Endothelial cell of umbilical vein (primary cell): ENCODE results near the gene PAX8. TPM values are rescaled to one million over a fixed set of nuclear protein-coding genes. Genes with fewer than 3 reads are reported as not detected.

Experiments
- BruUV-seq: library from RNA; stranded (reverse); fragments of 400-500 nt; replicated peaks from 2 replicates; lab custom pipeline; 2021; lab: Mats Ljungman, UMichigan
- CTCF ChIA-PET: fragments of 300-600, 350-600 bp; sonication (Branson Sonifier 250); formaldehyde crosslinking; loops from one replicate; lab custom pipeline; 2021; ENCODE audit warnings: antibody characterized with exemption, inconsistent platforms; lab: Charles Lee
- POLR2A ChIA-PET: fragments of 300-600, 350-600 bp; sonication (Branson Sonifier 250); formaldehyde crosslinking; loops from one replicate; lab custom pipeline; 2021; ENCODE audit warnings: antibody characterized with exemption, inconsistent platforms; lab: Charles Lee
- DNase-seq: peaks from one replicate; pipeline ENCODE4 v3.0.0-alpha.2; 2011; ENCODE audit warnings: low read depth, low spot score
- FAIRE-seq: peaks from 2 replicates; lab custom pipeline; 2011; peaks lifted over from hg19 to GRCh38; lab: Jason Lieb, UNC
- H2AFZ ChIP-seq: 2 replicates; pipeline ENCODE4 v1.6.0; 2012; ENCODE audit warnings: low read depth, low read length, control low read depth, inconsistent platforms
- H3K27ac ChIP-seq: 2 replicates; pipeline ENCODE4 v1.5.1; 2011; ENCODE audit warnings: low read depth, mild to moderate bottlenecking, control low read depth, low read length, moderate library complexity; ENCODE audit not compliant: insufficient read depth
- H3K27me3 ChIP-seq, 2 experiments: 2 replicates each; pipeline versions ENCODE4 v1.6.0 to v1.6.1; 2011; ENCODE audit warnings: low read length in 2 of 2, mixed read lengths in 1 of 2; ENCODE audit not compliant: control insufficient read depth in 2 of 2, insufficient read depth in 2 of 2
- H3K36me3 ChIP-seq, 2 experiments: 2 replicates in 1 of 2; 3 replicates in 1 of 2; pipeline ENCODE4 v1.5.1; 2011; ENCODE audit warnings: low read length in 2 of 2, mild to moderate bottlenecking in 1 of 2, moderate library complexity in 1 of 2; ENCODE audit not compliant: control insufficient read depth in 2 of 2, insufficient read depth in 2 of 2; ENCODE audit errors: extremely low read depth in 1 of 2
- H3K4me1 ChIP-seq: 3 replicates; pipeline ENCODE4 v1.5.1; 2011; ENCODE audit warnings: mild to moderate bottlenecking, low read length; ENCODE audit not compliant: control insufficient read depth, insufficient read depth; ENCODE audit errors: extremely low read depth
- H3K4me2 ChIP-seq: 2 replicates; pipeline ENCODE4 v1.6.1; 2011; ENCODE audit warnings: low read length, control low read depth, mixed read lengths; ENCODE audit not compliant: insufficient read depth
- H3K4me3 ChIP-seq, 3 experiments: fragments of 200-600 bp in 1 of 3; sonication (generic), shearing (Covaris generic) in 1 of 3; replicated peaks in 1 of 3; 2 replicates each; pipeline ENCODE4 v1.5.1; 2011 to 2016; ENCODE audit warnings: control low read depth in 3 of 3, low read length in 3 of 3, mild to moderate bottlenecking in 2 of 3, inconsistent platforms in 1 of 3, low read depth in 1 of 3, moderate library complexity in 1 of 3; ENCODE audit not compliant: insufficient read depth in 1 of 3
- H3K79me2 ChIP-seq: 2 replicates; pipeline ENCODE4 v1.6.0; 2012; ENCODE audit warnings: low read length, inconsistent platforms; ENCODE audit not compliant: control insufficient read depth, insufficient read depth
- H3K9ac ChIP-seq: replicated peaks from 2 replicates; pipeline ENCODE3; 2011; ENCODE audit warnings: low read length, control low read depth; ENCODE audit not compliant: insufficient read depth; ENCODE audit errors: extremely low read depth
- H3K9me1 ChIP-seq: replicated peaks from 3 replicates; pipeline ENCODE4 v1.6.0; 2011; ENCODE audit warnings: mild to moderate bottlenecking, low read length; ENCODE audit not compliant: control insufficient read depth, insufficient read depth; ENCODE audit errors: extremely low read depth
- H3K9me3 ChIP-seq: replicated peaks from 2 replicates; pipeline ENCODE4 v1.5.1; 2012; ENCODE audit warnings: low read length, inconsistent platforms; ENCODE audit not compliant: control insufficient read depth, insufficient read depth
- H4K20me1 ChIP-seq: replicated peaks from 2 replicates; pipeline ENCODE3; 2011; ENCODE audit warnings: mild to moderate bottlenecking, low read length; ENCODE audit not compliant: control insufficient read depth, insufficient read depth; ENCODE audit errors: extremely low read depth
- JUN ChIP-seq: IDR thresholded peaks from 2 replicates; pipeline ENCODE4 v1.6.1; 2011; ENCODE audit warnings: borderline replicate concordance, low read depth; ENCODE audit not compliant: insufficient read length, insufficient read depth
- POLR2AphosphoS5 ChIP-seq: IDR thresholded peaks from 2 replicates; pipeline ENCODE4 v1.6.1; 2012; ENCODE audit warnings: low read depth, mild to moderate bottlenecking, control low read depth, low read length, moderate library complexity; ENCODE audit not compliant: insufficient read depth
- dilution Hi-C: fragments of 300-500 bp; cut with MboI; formaldehyde crosslinking; loops from one replicate; pipeline ENCODE4 v1.15.0; 2019; ENCODE audit warnings: low sequenced_read_pairs; ENCODE audit not compliant: extremely low pct_ligation_motif_present
- intact Hi-C: fragments of 100-400 bp; cut with micrococcal nuclease; formaldehyde crosslinking; loops from one replicate; pipeline ENCODE4 v1.10.0; 2022
- polyA plus RNA-seq, 4 experiments: library from polyadenylated mRNA; depleted of rRNA in 3 of 4; stranded (reverse) in 3 of 4; unstranded in 1 of 4; fragments of >200 nt; gene quantifications; 2 replicates each; pipeline versions ENCODE4 v1.2.1 to v1.2.3, GENCODE V29; 2011 to 2012; ENCODE audit warnings: missing spikeins in 1 of 4
- total RNA-seq: library from RNA; stranded (reverse); gene quantifications from 2 replicates; pipeline ENCODE4 v1.2.3, GENCODE V29; 2021
- TF ChIP-seq, protein P1 (sequence below): IDR thresholded peaks from 2 replicates; pipeline ENCODE4 v1.6.1; 2011; ENCODE audit not compliant: insufficient read depth, insufficient read length
- TF ChIP-seq, protein P2 (sequence below), 2 donors: IDR thresholded peaks; 1 replicate in 1 of 2; 2 replicates in 1 of 2; pipeline ENCODE4 v1.5.1; 2011; ENCODE audit warnings: low read length in 2 of 2, mild to moderate bottlenecking in 2 of 2, moderate library complexity in 2 of 2, control low read depth in 1 of 2, inconsistent platforms in 1 of 2, low read depth in 1 of 2; ENCODE audit not compliant: insufficient read depth in 1 of 2; ENCODE audit errors: extremely low read depth in 1 of 2

The PAX8 gene
- total and polyA plus RNA-seq, 2 donors (not counting 3 experiments of a cell fraction or from before 2014, with no cell fraction given) = 0.22 to 0.62 TPM

DNA sequence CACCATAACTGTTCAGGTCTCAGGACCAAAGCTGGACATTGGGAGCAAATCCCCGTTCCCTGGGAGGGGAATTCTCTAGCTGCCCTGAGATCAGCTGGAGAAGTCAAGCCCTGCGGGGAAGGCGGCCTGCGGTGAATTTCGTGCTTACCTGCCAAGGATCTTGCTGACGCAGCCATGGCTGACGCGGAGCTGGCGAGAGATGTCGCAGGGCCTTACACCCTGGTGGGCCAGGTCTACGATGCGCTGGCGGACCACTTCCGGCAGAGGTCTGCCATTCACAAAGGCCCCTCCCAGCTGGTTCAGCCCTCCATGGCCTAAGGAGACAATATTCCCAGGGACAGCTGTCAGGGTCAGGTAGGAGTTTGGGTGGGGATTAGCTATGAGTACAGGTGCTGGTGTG is 32.1 kb downstream of the PAX8 start:
- DNase-seq = no peak
- H3K79me2 ChIP-seq = no peaks in the 10 kb centered on the region
- no peaks in the 10 kb centered on the region for H4K20me1 ChIP-seq
- ChIA-PET CTCF (interaction anchor here (0.8 to 5.9 kb wide), 7 partner anchors 11 to 143 kb away, joined by 3 to 109 read pairs (median 10); no protein-coding TSS in a partner anchor), POLR2A (no interaction called here)
- no peak overlapping the region for H3K9ac ChIP-seq
- H3K4me3 ChIP-seq = no peak overlapping the region
- no TSS peak for BruUV-seq
- no peak overlapping the region for H3K4me2 ChIP-seq
- H3K9me3 ChIP-seq = no peaks in the 10 kb centered on the region
- peaks cover under 1% of the 10 kb centered on the region for H3K4me1 ChIP-seq
- no peak overlapping the region for H2AFZ ChIP-seq
- no peak for TF ChIP-seq JUN
- TF ChIP-seq, protein P1, sequence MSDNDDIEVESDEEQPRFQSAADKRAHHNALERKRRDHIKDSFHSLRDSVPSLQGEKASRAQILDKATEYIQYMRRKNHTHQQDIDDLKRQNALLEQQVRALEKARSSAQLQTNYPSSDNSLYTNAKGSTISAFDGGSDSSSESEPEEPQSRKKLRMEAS = no peak
- H3K27ac ChIP-seq = no peak overlapping the region
- intact Hi-C loops (no loop called here), dilution Hi-C loops (no loop called here)
- no peaks in the 10 kb centered on the region for H3K9me1 ChIP-seq
- H3K36me3 ChIP-seq = no peaks in the 10 kb centered on the region
- no peak for FAIRE-seq
- H3K27me3 ChIP-seq = no peaks in the 10 kb centered on the region

DNA sequence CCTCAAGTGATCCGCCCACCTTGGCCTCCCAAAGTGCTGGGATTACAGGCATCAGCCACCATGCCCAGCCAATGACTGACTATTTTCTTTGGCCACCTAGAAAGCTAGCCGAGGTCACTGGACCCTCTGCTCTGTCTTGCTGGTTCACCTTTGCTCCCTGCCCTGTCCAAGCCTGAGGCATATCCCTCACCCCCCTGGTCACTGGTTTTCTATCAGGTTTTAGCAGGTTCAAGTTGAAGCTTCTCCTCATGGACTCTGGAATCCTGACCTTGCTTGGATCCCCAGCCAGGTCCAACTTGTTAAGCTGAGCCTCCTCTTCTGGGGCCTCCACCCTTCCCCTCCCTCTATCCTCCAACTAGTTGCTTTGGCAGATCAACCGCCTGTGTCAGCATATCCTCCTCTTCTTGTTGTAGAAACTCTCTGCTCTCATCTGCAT is 33.4 kb downstream of the PAX8 start:
- no peaks in the 10 kb centered on the region for H3K9me3 ChIP-seq
- intact Hi-C loops (no loop called here), dilution Hi-C loops (no loop called here)
- ChIA-PET POLR2A (no interaction called here), CTCF (interaction anchor here (1.0 to 5.9 kb wide), 4 partner anchors 25 to 144 kb away, joined by 3 to 109 read pairs (median 21); no protein-coding TSS in a partner anchor)
- peaks cover 13% of the 10 kb centered on the region for H3K4me1 ChIP-seq
- H4K20me1 ChIP-seq = no peaks in the 10 kb centered on the region
- no peak overlapping the region for H3K9ac ChIP-seq
- H2AFZ ChIP-seq = no peak overlapping the region
- no TSS peak for BruUV-seq
- no peak for FAIRE-seq
- no peak overlapping the region for H3K4me3 ChIP-seq
- H3K79me2 ChIP-seq = no peaks in the 10 kb centered on the region
- TF ChIP-seq, protein P2, sequence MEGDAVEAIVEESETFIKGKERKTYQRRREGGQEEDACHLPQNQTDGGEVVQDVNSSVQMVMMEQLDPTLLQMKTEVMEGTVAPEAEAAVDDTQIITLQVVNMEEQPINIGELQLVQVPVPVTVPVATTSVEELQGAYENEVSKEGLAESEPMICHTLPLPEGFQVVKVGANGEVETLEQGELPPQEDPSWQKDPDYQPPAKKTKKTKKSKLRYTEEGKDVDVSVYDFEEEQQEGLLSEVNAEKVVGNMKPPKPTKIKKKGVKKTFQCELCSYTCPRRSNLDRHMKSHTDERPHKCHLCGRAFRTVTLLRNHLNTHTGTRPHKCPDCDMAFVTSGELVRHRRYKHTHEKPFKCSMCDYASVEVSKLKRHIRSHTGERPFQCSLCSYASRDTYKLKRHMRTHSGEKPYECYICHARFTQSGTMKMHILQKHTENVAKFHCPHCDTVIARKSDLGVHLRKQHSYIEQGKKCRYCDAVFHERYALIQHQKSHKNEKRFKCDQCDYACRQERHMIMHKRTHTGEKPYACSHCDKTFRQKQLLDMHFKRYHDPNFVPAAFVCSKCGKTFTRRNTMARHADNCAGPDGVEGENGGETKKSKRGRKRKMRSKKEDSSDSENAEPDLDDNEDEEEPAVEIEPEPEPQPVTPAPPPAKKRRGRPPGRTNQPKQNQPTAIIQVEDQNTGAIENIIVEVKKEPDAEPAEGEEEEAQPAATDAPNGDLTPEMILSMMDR (IDR thresholded peaks at IDR 0.05; ENCODE audit: extremely low read depth in 1 of 2, insufficient read depth in 1 of 2, low read depth in 1 of 2, low read length in 2 of 2) = no peak
- TF ChIP-seq POLR2AphosphoS5 = no peak
- TF ChIP-seq, protein P1 = no peak
- no peaks in the 10 kb centered on the region for H3K9me1 ChIP-seq
- H3K4me2 ChIP-seq = no peak overlapping the region
- no peak overlapping the region for H3K27ac ChIP-seq
- H3K27me3 ChIP-seq = no peaks in the 10 kb centered on the region
- H3K36me3 ChIP-seq = no peaks in the 10 kb centered on the region
- DNase-seq = no peak
